Endometrial microvascular endothelial cells (primary cell): Measurements from ENCODE around the gene MORF4L1. TPM values are rescaled to one million over a fixed set of nuclear protein-coding genes. Genes with fewer than 3 reads are reported as not detected.
"Not testable (repeated sequence)": the region's sequence is repeated elsewhere in the genome, so short reads cannot be mapped to it uniquely, and the experiment has no call there.

Experiments used
- in situ Hi-C: cut with HindIII; loops from 2 replicates; pipeline ENCODE4 v1.10.0; 2017; ENCODE audit warnings: low sequenced_read_pairs, low pct_unique_long_range_greater_than_20kb; ENCODE audit errors: inconsistent ontology term
- total RNA-seq: library from RNA; depleted of rRNA; stranded (reverse); fragments of >200 nt; gene quantifications from one replicate; pipeline ENCODE4 v1.2.3, GENCODE V29; 2015; ENCODE audit errors: inconsistent ontology term

The MORF4L1 gene
- total RNA-seq, 1 donor from 2014 or later: 236 TPM

- in situ Hi-C loops: no loop called here
Measured at GRCh38 chr15:78889000-78889399, 16.3 kb downstream of the MORF4L1 start.

GRCh38 chr15:78893538-78893937 is 20.8 kb downstream of the MORF4L1 start:
- in situ Hi-C loops: no loop called here

GRCh38 chr15:78895471-78895870 is 22.8 kb downstream of the MORF4L1 start:
- in situ Hi-C loops: no loop called here

GRCh38 chr15:78898540-78898939 is 25.9 kb downstream of the MORF4L1 start:
- in situ Hi-C loops: no loop called here

GRCh38 chr15:78900819-78901533 is 28.3 kb downstream of the MORF4L1 start:
- in situ Hi-C loops: not testable (repeated sequence)

- in situ Hi-C loops: not testable (repeated sequence)
Measured at GRCh38 chr15:78902281-78903032, 29.8 kb downstream of the MORF4L1 start.

- in situ Hi-C loops: no loop called here
Measured at GRCh38 chr15:78904599-78905358, 32.1 kb downstream of the MORF4L1 start.

GRCh38 chr15:78906316-78906620 is 33.6 kb downstream of the MORF4L1 start:
- in situ Hi-C loops: no loop called here

- in situ Hi-C loops: no loop called here
Measured at GRCh38 chr15:78907577-78907976, 34.9 kb downstream of the MORF4L1 start.

- in situ Hi-C loops: no loop called here
Measured at GRCh38 chr15:78909160-78909695, 36.5 kb downstream of the MORF4L1 start.

GRCh38 chr15:78909791-78910228 is 37.1 kb downstream of the MORF4L1 start:
- in situ Hi-C loops: no loop called here

GRCh38 chr15:78910271-78910670 is 37.6 kb downstream of the MORF4L1 start:
- in situ Hi-C loops: no loop called here

- in situ Hi-C loops: no loop called here
Measured at GRCh38 chr15:78912316-78912715, 39.6 kb downstream of the MORF4L1 start.

GRCh38 chr15:78913012-78913411 is 40.3 kb downstream of the MORF4L1 start:
- in situ Hi-C loops: no loop called here

GRCh38 chr15:78914027-78914764 is 41.5 kb downstream of the MORF4L1 start:
- in situ Hi-C loops: no loop called here

GRCh38 chr15:78915341-78916087 is 42.8 kb downstream of the MORF4L1 start:
- in situ Hi-C loops: no loop called here

GRCh38 chr15:78916088-78916487 is 43.4 kb downstream of the MORF4L1 start:
- in situ Hi-C loops: no loop called here

- in situ Hi-C loops: no loop called here
Measured at GRCh38 chr15:78917888-78918287, 45.2 kb downstream of the MORF4L1 start.
